Measurements from ENCODE around the gene TMTC2. TPM values are rescaled to one million over a fixed set of nuclear protein-coding genes. Genes with fewer than 3 reads are reported as not detected.

TMTC2 gene
- total RNA-seq, 4 donors from 2014 or later, result 18.8 to 30.7 (median 21.0) TPM

- TF ChIP-seq POLR2A (IDR thresholded peaks at IDR 0.05) (no peak), CTCF (IDR thresholded peaks at IDR 0.05) (no peak)
- intact Hi-C loops (cut with DNase I), result no loop called here
- WGBS, 2 donors, result 55 to 67% methylated on average over 3 of the region's 3 CpGs
- Histone ChIP-seq H3K9me3 (no peaks in the 10 kb centered on the region), H3K4me1 (peaks cover 0 to 4% of the 10 kb centered on the region in 2 donors), H3K4me3 (replicated peaks in 1 of 3) (no peak overlapping the region), H3K27ac (no peak overlapping the region), H3K27me3 (no peaks in the 10 kb centered on the region), H3K36me3 (no peaks in the 10 kb centered on the region)
- DNase-seq, result no peak
Measured at GRCh38 chr12:82954064-82954463, 267.4 kb downstream of the TMTC2 start.

- DNase-seq, result no peak
- 61 to 68% methylated on average over 2 of the region's 2 CpGs for WGBS, 2 donors
- H3K4me1 ChIP-seq, result peaks cover 0 to 4% of the 10 kb centered on the region in 2 donors
- no peaks in the 10 kb centered on the region for H3K36me3 ChIP-seq
- intact Hi-C loops (cut with DNase I), result no loop called here
- no peaks in the 10 kb centered on the region for H3K9me3 ChIP-seq
- no peak for TF ChIP-seq POLR2A (IDR thresholded peaks at IDR 0.05)
- no peak for TF ChIP-seq CTCF (IDR thresholded peaks at IDR 0.05)
- no peak overlapping the region for H3K4me3 ChIP-seq (replicated peaks in 1 of 3)
- H3K27me3 ChIP-seq, result no peaks in the 10 kb centered on the region
- no peak overlapping the region for H3K27ac ChIP-seq
Measured at GRCh38 chr12:82954572-82954971, 267.9 kb downstream of the TMTC2 start.

DNA sequence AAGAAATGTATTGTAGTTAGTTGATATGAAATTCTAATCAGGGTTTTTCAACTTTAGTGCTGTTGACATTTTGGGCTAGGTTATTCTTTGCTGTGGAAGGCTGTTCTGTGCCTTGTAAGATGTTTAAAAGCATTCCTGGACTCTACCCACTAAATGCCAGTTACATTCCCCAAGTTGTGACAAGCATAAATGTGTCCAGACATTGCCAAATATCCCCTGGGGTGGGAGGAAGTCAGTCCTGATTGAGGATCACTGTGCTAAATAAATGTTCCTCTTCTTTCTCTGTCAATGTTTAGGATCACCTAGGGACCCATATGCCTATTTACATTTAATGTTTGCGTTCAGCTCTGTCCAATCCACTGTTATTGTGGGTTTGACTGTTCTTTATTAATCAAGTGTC lies 268.3 kb downstream of the TMTC2 start:
- H3K4me3 ChIP-seq (replicated peaks in 1 of 3), result no peak overlapping the region
- H3K4me1 ChIP-seq, result peaks cover 0 to 4% of the 10 kb centered on the region in 2 donors
- no peaks in the 10 kb centered on the region for H3K36me3 ChIP-seq
- H3K9me3 ChIP-seq, result no peaks in the 10 kb centered on the region
- WGBS, 2 donors, result 100% methylated on average over 1 of the region's 1 CpG
- H3K27me3 ChIP-seq, result no peaks in the 10 kb centered on the region
- no peak overlapping the region for H3K27ac ChIP-seq
- no peak for DNase-seq
- intact Hi-C loops (cut with DNase I), result no loop called here
- TF ChIP-seq CTCF (IDR thresholded peaks at IDR 0.05) (no peak), POLR2A (IDR thresholded peaks at IDR 0.05) (no peak)

GRCh38 chr12:82958966-82959365 lies 272.3 kb downstream of the TMTC2 start:
- Histone ChIP-seq H3K27ac (no peak overlapping the region), H3K9me3 (no peaks in the 10 kb centered on the region), H3K4me1 (peaks cover under 1 to 4% of the 10 kb centered on the region in 2 donors), H3K4me3 (replicated peaks in 1 of 3) (no peak overlapping the region), H3K27me3 (no peaks in the 10 kb centered on the region), H3K36me3 (no peaks in the 10 kb centered on the region)
- intact Hi-C loops (cut with DNase I), result no loop called here
- TF ChIP-seq POLR2A (IDR thresholded peaks at IDR 0.05), result no peak
- no peak for TF ChIP-seq CTCF (IDR thresholded peaks at IDR 0.05)
- DNase-seq, result no peak

GRCh38 chr12:82959821-82960220 lies 273.1 kb downstream of the TMTC2 start:
- Histone ChIP-seq H3K9me3 (no peaks in the 10 kb centered on the region), H3K4me1 (peaks cover 3 to 7% of the 10 kb centered on the region in 2 donors), H3K4me3 (replicated peaks in 1 of 3) (no peak overlapping the region), H3K27ac (no peak overlapping the region), H3K36me3 (no peaks in the 10 kb centered on the region), H3K27me3 (no peaks in the 10 kb centered on the region)
- no peak for DNase-seq
- intact Hi-C loops (cut with DNase I), result no loop called here
- 88 to 92% methylated on average over 1 of the region's 1 CpG for WGBS, 2 donors
- TF ChIP-seq POLR2A (IDR thresholded peaks at IDR 0.05), result no peak
- TF ChIP-seq CTCF (IDR thresholded peaks at IDR 0.05), result no peak
